HepG2 (cell line): ENCODE measurements around the gene CENPB. TPM values are rescaled to one million over a fixed set of nuclear protein-coding genes. Genes with fewer than 3 reads are reported as not detected.

Experiments used
- HES4 ChIP-seq: sonication (generic); formaldehyde crosslinking; IDR thresholded peaks from 2 replicates; pipeline ENCODE4 v1.9.0; 2021; ENCODE audit warnings: mild to moderate bottlenecking, missing genetic modification reagents, borderline replicate concordance
- MBD4 ChIP-seq: IDR thresholded peaks from 2 replicates; pipeline ENCODE4 v1.6.1; 2012; ENCODE audit warnings: low read length, inconsistent platforms, borderline replicate concordance
- SOX13 ChIP-seq, 3 experiments: fragments of 450-650 bp in 1 of 3; sonication (generic) in 1 of 3; formaldehyde crosslinking in 1 of 3; IDR thresholded peaks in 2 of 3; conservative IDR thresholded peaks in 1 of 3; 2 replicates each; pipeline versions ENCODE4 v1.5.0 to v1.6.1; 2016 to 2020; ENCODE audit warnings: antibody characterized with exemption in 1 of 3, mild to moderate bottlenecking in 1 of 3, missing compliant biosample characterization in 1 of 3, missing genetic modification reagents in 1 of 3, moderate library complexity in 1 of 3
- SRY ChIP-seq: sonication (generic); formaldehyde crosslinking; IDR thresholded peaks from 2 replicates; pipeline ENCODE4 v1.8.0; 2022; ENCODE audit warnings: mild to moderate bottlenecking, missing genetic modification reagents
- ZNF180 ChIP-seq: sonication (generic); formaldehyde crosslinking; IDR thresholded peaks from 2 replicates; pipeline ENCODE4 v1.4.0; 2020; ENCODE audit warnings: low read depth, missing genetic modification reagents, borderline replicate concordance
- ZNF577 ChIP-seq: sonication (generic); formaldehyde crosslinking; IDR thresholded peaks from 2 replicates; pipeline ENCODE4 v1.4.0; 2020; ENCODE audit warnings: mild to moderate bottlenecking, low read depth, missing genetic modification reagents, borderline replicate concordance
- ZNF672 ChIP-seq: sonication (generic); formaldehyde crosslinking; IDR thresholded peaks from 2 replicates; pipeline ENCODE4 v1.8.1; 2022; ENCODE audit warnings: missing genetic modification reagents
- ZNF747 ChIP-seq: sonication (generic); formaldehyde crosslinking; IDR thresholded peaks from 2 replicates; pipeline ENCODE4 v1.8.1; 2023; ENCODE audit warnings: missing genetic modification reagents, mild to moderate bottlenecking, borderline replicate concordance
- ZNF776 ChIP-seq: sonication (generic); formaldehyde crosslinking; IDR thresholded peaks from 2 replicates; pipeline ENCODE4 v1.4.0; 2020; ENCODE audit warnings: mild to moderate bottlenecking, missing genetic modification reagents
- ZNF891 ChIP-seq: sonication (generic); formaldehyde crosslinking; IDR thresholded peaks from 2 replicates; pipeline ENCODE4 v1.5.0; 2020; ENCODE audit warnings: mild to moderate bottlenecking, missing genetic modification reagents
- polyA plus RNA-seq, 8 experiments: library from polyadenylated mRNA; depleted of rRNA in 3 of 8; stranded (reverse) in 7 of 8; unstranded in 1 of 8; fragments of >200 nt; fragmentation: Illumina TruSeq in 4 of 8; extraction: Trizol in 4 of 8; gene quantifications; 2 replicates each; pipeline versions ENCODE4 v1.2.1 to v1.2.3, GENCODE V29; 2011 to 2016; ENCODE audit warnings: low read depth in 4 of 8, missing spikeins in 1 of 8, mixed read lengths in 1 of 8; ENCODE audit not compliant: insufficient read depth in 1 of 8
- total RNA-seq, 5 experiments: library from RNA; depleted of rRNA; stranded (reverse); fragments of >200 nt; fragmentation: Illumina TruSeq; extraction: Trizol; gene quantifications; 2 replicates each; pipeline ENCODE4 v1.2.3, GENCODE V29; 2016; ENCODE audit warnings: low read depth in 1 of 5
- TF ChIP-seq, protein P1 (sequence below): sonication (generic); formaldehyde crosslinking; IDR thresholded peaks from 2 replicates; pipeline ENCODE4 v1.4.0; 2020; ENCODE audit warnings: mild to moderate bottlenecking, missing genetic modification reagents
- TF ChIP-seq, protein P2 (sequence below): sonication (generic); formaldehyde crosslinking; IDR thresholded peaks from 2 replicates; pipeline ENCODE4 v1.8.0; 2022; ENCODE audit warnings: mild to moderate bottlenecking, missing genetic modification reagents, moderate library complexity
- TF ChIP-seq, protein P3 (sequence below): sonication (generic); formaldehyde crosslinking; IDR thresholded peaks from 2 replicates; pipeline ENCODE4 v1.5.0; 2020; ENCODE audit warnings: missing genetic modification reagents
- TF ChIP-seq, protein P4 (sequence below): IDR thresholded peaks from 2 replicates; pipeline ENCODE4 v1.6.1; 2012; ENCODE audit warnings: low read depth, low read length, improper control_type of control experiment

Gene CENPB
- total and polyA plus RNA-seq, 2 of the 13 experiments (the other 11 are each of a cell fraction or from before 2014, with no cell fraction given): 10.4 to 54.5 TPM

DNA sequence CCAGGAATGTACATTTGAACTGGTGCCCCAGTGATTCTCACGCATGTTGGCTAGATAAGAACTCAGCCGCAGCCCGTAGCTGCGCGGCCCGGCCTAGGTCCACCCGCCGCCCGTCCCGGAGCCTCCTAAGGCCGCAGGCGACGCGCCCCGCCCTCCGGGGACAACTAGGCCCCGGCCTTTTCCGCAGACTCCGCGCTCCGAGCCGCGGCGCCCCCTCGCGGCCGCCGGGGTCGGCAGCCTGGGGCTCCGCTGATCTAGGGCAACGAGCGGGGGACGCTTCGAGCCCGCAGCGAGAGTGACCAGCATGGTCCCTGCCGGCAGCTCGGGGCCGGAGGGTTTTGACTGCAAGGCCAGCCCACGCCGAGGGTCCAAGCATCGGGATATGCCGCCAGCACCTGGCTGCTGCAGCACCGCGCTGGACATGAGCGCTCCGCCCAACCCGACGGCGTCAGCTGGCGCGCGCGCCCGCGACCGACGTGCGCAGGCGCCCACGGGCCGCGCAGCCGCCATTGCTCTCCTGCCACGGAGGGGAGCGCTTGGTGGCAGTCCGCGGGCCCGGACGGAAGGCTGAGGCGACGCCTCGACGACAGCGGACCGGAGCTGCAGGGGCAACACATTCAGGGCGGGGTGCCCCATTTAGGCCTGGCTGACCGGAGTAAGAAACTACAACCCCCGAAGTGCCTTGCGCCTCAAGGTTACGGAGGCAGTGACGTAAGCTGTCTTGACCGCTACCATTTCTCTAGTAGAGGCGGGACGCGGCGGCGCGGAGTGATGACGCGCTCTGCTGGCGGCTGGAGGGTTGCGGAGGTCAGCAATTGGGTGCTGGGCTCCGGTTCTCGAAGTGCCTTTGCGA is 33.7 kb upstream of the CENPB start, which contains the start of gene AP5S1 (continued):
- TF ChIP-seq, protein P1, sequence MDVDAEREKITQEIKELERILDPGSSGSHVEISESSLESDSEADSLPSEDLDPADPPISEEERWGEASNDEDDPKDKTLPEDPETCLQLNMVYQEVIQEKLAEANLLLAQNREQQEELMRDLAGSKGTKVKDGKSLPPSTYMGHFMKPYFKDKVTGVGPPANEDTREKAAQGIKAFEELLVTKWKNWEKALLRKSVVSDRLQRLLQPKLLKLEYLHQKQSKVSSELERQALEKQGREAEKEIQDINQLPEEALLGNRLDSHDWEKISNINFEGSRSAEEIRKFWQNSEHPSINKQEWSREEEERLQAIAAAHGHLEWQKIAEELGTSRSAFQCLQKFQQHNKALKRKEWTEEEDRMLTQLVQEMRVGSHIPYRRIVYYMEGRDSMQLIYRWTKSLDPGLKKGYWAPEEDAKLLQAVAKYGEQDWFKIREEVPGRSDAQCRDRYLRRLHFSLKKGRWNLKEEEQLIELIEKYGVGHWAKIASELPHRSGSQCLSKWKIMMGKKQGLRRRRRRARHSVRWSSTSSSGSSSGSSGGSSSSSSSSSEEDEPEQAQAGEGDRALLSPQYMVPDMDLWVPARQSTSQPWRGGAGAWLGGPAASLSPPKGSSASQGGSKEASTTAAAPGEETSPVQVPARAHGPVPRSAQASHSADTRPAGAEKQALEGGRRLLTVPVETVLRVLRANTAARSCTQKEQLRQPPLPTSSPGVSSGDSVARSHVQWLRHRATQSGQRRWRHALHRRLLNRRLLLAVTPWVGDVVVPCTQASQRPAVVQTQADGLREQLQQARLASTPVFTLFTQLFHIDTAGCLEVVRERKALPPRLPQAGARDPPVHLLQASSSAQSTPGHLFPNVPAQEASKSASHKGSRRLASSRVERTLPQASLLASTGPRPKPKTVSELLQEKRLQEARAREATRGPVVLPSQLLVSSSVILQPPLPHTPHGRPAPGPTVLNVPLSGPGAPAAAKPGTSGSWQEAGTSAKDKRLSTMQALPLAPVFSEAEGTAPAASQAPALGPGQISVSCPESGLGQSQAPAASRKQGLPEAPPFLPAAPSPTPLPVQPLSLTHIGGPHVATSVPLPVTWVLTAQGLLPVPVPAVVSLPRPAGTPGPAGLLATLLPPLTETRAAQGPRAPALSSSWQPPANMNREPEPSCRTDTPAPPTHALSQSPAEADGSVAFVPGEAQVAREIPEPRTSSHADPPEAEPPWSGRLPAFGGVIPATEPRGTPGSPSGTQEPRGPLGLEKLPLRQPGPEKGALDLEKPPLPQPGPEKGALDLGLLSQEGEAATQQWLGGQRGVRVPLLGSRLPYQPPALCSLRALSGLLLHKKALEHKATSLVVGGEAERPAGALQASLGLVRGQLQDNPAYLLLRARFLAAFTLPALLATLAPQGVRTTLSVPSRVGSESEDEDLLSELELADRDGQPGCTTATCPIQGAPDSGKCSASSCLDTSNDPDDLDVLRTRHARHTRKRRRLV (CRISPR knock-in tag): peak; percentile 92
- TF ChIP-seq ZNF180 (CRISPR knock-in tag): peak; percentile 19; the same call in 1 of the 2 replicates
- 0 out of 2 replicates have a peak, but pooled peaks have one; percentile 63 for TF ChIP-seq ZNF672 (CRISPR knock-in tag)
- TF ChIP-seq, protein P2, sequence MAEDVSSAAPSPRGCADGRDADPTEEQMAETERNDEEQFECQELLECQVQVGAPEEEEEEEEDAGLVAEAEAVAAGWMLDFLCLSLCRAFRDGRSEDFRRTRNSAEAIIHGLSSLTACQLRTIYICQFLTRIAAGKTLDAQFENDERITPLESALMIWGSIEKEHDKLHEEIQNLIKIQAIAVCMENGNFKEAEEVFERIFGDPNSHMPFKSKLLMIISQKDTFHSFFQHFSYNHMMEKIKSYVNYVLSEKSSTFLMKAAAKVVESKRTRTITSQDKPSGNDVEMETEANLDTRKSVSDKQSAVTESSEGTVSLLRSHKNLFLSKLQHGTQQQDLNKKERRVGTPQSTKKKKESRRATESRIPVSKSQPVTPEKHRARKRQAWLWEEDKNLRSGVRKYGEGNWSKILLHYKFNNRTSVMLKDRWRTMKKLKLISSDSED (CRISPR knock-in tag): peak; percentile 70
- TF ChIP-seq SRY: peak; percentile 81
- TF ChIP-seq MBD4: no peak
- TF ChIP-seq, protein P3, sequence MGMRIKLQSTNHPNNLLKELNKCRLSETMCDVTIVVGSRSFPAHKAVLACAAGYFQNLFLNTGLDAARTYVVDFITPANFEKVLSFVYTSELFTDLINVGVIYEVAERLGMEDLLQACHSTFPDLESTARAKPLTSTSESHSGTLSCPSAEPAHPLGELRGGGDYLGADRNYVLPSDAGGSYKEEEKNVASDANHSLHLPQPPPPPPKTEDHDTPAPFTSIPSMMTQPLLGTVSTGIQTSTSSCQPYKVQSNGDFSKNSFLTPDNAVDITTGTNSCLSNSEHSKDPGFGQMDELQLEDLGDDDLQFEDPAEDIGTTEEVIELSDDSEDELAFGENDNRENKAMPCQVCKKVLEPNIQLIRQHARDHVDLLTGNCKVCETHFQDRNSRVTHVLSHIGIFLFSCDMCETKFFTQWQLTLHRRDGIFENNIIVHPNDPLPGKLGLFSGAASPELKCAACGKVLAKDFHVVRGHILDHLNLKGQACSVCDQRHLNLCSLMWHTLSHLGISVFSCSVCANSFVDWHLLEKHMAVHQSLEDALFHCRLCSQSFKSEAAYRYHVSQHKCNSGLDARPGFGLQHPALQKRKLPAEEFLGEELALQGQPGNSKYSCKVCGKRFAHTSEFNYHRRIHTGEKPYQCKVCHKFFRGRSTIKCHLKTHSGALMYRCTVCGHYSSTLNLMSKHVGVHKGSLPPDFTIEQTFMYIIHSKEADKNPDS (CRISPR knock-in tag): peak; percentile 86; the same call in 1 of the 2 replicates
- TF ChIP-seq HES4 (CRISPR knock-in tag): peak; percentile 80
- TF ChIP-seq SOX13 (IDR thresholded peaks at IDR 0.05): peak; percentile 39; the same call in 1 of the 2 replicates
- TF ChIP-seq SOX13 (CRISPR knock-in tag; conservative IDR thresholded peaks at IDR 0.05 in 1 of 2, IDR thresholded peaks at IDR 0.05 in 1 of 2): peak in 1 of 2 experiments; percentile 65; a peak in 2 of 4 replicates
- TF ChIP-seq, protein P4, sequence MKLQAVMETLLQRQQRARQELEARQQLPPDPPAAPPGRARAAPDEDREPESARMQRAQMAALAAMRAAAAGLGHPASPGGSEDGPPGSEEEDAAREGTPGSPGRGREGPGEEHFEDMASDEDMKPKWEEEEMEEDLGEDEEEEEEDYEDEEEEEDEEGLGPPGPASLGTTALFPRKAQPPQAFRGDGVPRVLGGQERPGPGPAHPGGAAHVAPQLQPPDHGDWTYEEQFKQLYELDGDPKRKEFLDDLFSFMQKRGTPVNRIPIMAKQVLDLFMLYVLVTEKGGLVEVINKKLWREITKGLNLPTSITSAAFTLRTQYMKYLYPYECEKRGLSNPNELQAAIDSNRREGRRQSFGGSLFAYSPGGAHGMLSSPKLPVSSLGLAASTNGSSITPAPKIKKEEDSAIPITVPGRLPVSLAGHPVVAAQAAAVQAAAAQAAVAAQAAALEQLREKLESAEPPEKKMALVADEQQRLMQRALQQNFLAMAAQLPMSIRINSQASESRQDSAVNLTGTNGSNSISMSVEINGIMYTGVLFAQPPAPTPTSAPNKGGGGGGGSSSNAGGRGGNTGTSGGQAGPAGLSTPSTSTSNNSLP: peak; percentile 38; the same call in 1 of the 2 replicates
- 0 out of 2 replicates have a peak, but pooled peaks have one; percentile 85 for TF ChIP-seq ZNF577
- peak; percentile 98 for TF ChIP-seq ZNF776
- TF ChIP-seq ZNF747: peak; percentile 76
- peak; percentile 96 for TF ChIP-seq ZNF891 (CRISPR knock-in tag)
